ENCODE results near the gene TRAF1.
A peak's percentile ranks its signal among the peaks of the same experiment; 100 is the strongest.

TRAF1 gene

GRCh38 chr9:120885457-120885856 is 41.1 kb downstream of the TRAF1 start:
- no peak for DNase-seq

- DNase-seq: no peak
Measured at GRCh38 chr9:120883608-120883996, 43.0 kb downstream of the TRAF1 start.

- DNase-seq: no peak
Measured at GRCh38 chr9:120882935-120883607, 43.5 kb downstream of the TRAF1 start.

GRCh38 chr9:120879446-120879845 is 47.1 kb downstream of the TRAF1 start:
- no peak for DNase-seq

- no peak for DNase-seq
Measured at GRCh38 chr9:120878188-120879130, 48.1 kb downstream of the TRAF1 start.

- DNase-seq: peak; percentile 49
Measured at GRCh38 chr9:120877276-120878034, 49.1 kb downstream of the TRAF1 start.

GRCh38 chr9:120876842-120877240 is 49.8 kb downstream of the TRAF1 start, which contains the start of gene PHF19:
Gene PHF19, minus strand, starts transcription at chr9:120877188. Its CDS starts 2,447 bp downstream, at chr9:120874741.
- DNase-seq: no peak

GRCh38 chr9:120875954-120876841 is 50.4 kb downstream of the TRAF1 start:
- peak; percentile 88 for DNase-seq

- DNase-seq: no peak
Measured at GRCh38 chr9:120875643-120875953, 51.0 kb downstream of the TRAF1 start.

GRCh38 chr9:120875195-120875565 is 51.4 kb downstream of the TRAF1 start:
- DNase-seq: no peak

- no peak for DNase-seq
Measured at GRCh38 chr9:120874226-120875194, 52.1 kb downstream of the TRAF1 start.

- peak; percentile 8 for DNase-seq
Measured at GRCh38 chr9:120873512-120873911, 53.1 kb downstream of the TRAF1 start.

GRCh38 chr9:120872791-120873502 is 53.6 kb downstream of the TRAF1 start:
- DNase-seq: no peak

GRCh38 chr9:120870206-120870605 is 56.4 kb downstream of the TRAF1 start:
- DNase-seq: no peak

GRCh38 chr9:120869726-120870125 is 56.9 kb downstream of the TRAF1 start:
- no peak for DNase-seq

- DNase-seq: no peak
Measured at GRCh38 chr9:120869360-120869687, 57.3 kb downstream of the TRAF1 start.

- no peak for DNase-seq
Measured at GRCh38 chr9:120868676-120869359, 57.8 kb downstream of the TRAF1 start.

GRCh38 chr9:120868339-120868675 is 58.3 kb downstream of the TRAF1 start:
- DNase-seq: no peak

GRCh38 chr9:120867676-120868338 is 58.8 kb downstream of the TRAF1 start:
- no peak for DNase-seq

- no peak for DNase-seq
Measured at GRCh38 chr9:120866651-120867050, 59.9 kb downstream of the TRAF1 start.

Data from SHP77 treated with DMSO at 0.1 percent for 48 hours (cell line).